Measurements from ENCODE around the gene NOX5. TPM values are rescaled to one million over a fixed set of nuclear protein-coding genes. Genes with fewer than 3 reads are reported as not detected.

NOX5 gene
- total and polyA plus RNA-seq, 4 donors: 0.18 to 0.23 (median 0.19) TPM; not detected in 1

- intact Hi-C loops (cut with DNase I): loop anchor here in 1 of 2 donors (5.0 kb wide), 1 partner anchor 45 kb away; no protein-coding TSS in a partner anchor
- no peaks in the 10 kb centered on the region for H3K9me3 ChIP-seq (ENCODE audit: control insufficient read depth, low read length)
- ATAC-seq (ENCODE audit: low FRiP score) (peak; percentile 40), DNase-seq (no peak)
- 43 to 54% methylated on average over 3 of the region's 3 CpGs for WGBS, 2 donors
- no peaks in the 10 kb centered on the region for H3K4me1 ChIP-seq (ENCODE audit: control insufficient read depth in 1 of 2, insufficient read depth in 2 of 2, low read length in 2 of 2)
- H3K4me3 ChIP-seq (ENCODE audit: low read length in 2 of 2): no peak overlapping the region
- H3K36me3 ChIP-seq (ENCODE audit: control insufficient read depth in 1 of 2, insufficient read depth in 2 of 2, low read length in 1 of 2): no peaks in the 10 kb centered on the region
- no peaks in the 10 kb centered on the region for H3K27me3 ChIP-seq (ENCODE audit: control insufficient read depth in 1 of 2, insufficient read depth in 2 of 2, low read length in 1 of 2)
- H3K27ac ChIP-seq (ENCODE audit: low read depth in 1 of 2, low read length in 2 of 2): no peak overlapping the region
These were observed 68.1 kb downstream of the NOX5 start for GRCh38 chr15:69082554-69082953.

- no peak overlapping the region for H3K27ac ChIP-seq (ENCODE audit: low read depth in 1 of 2, low read length in 2 of 2)
- H3K4me1 ChIP-seq (ENCODE audit: control insufficient read depth in 1 of 2, insufficient read depth in 2 of 2, low read length in 2 of 2): no peaks in the 10 kb centered on the region
- H3K9me3 ChIP-seq (ENCODE audit: control insufficient read depth, low read length): no peaks in the 10 kb centered on the region
- DNase-seq (no peak), ATAC-seq (ENCODE audit: low FRiP score) (no peak)
- no peaks in the 10 kb centered on the region for H3K36me3 ChIP-seq (ENCODE audit: control insufficient read depth in 1 of 2, insufficient read depth in 2 of 2, low read length in 1 of 2)
- WGBS, 2 donors: 88 to 96% methylated on average over 2 of the region's 2 CpGs
- no peaks in the 10 kb centered on the region for H3K27me3 ChIP-seq (ENCODE audit: control insufficient read depth in 1 of 2, insufficient read depth in 2 of 2, low read length in 1 of 2)
- no peak overlapping the region for H3K4me3 ChIP-seq (ENCODE audit: low read length in 2 of 2)
- intact Hi-C loops (cut with DNase I): loop anchor here in 1 of 2 donors (5.0 kb wide), 1 partner anchor 47 kb away; no protein-coding TSS in a partner anchor
These were observed 70.0 kb downstream of the NOX5 start for GRCh38 chr15:69084404-69085030.

- Histone ChIP-seq H3K4me3 (ENCODE audit: low read length in 2 of 2) (no peak overlapping the region), H3K9me3 (ENCODE audit: control insufficient read depth, low read length) (no peaks in the 10 kb centered on the region), H3K27me3 (ENCODE audit: control insufficient read depth in 1 of 2, insufficient read depth in 2 of 2, low read length in 1 of 2) (no peaks in the 10 kb centered on the region), H3K27ac (ENCODE audit: low read depth in 1 of 2, low read length in 2 of 2) (no peak overlapping the region), H3K4me1 (ENCODE audit: control insufficient read depth in 1 of 2, insufficient read depth in 2 of 2, low read length in 2 of 2) (no peaks in the 10 kb centered on the region), H3K36me3 (ENCODE audit: control insufficient read depth in 1 of 2, insufficient read depth in 2 of 2, low read length in 1 of 2) (no peaks in the 10 kb centered on the region)
- DNase-seq: no peak
- 61 to 67% methylated on average over 5 of the region's 5 CpGs for WGBS, 2 donors
- intact Hi-C loops (cut with DNase I): no loop called here
- ATAC-seq (ENCODE audit: low FRiP score): no peak
These were observed 71.0 kb downstream of the NOX5 start for GRCh38 chr15:69085325-69086081.

- ATAC-seq (ENCODE audit: low FRiP score): no peak
- H3K36me3 ChIP-seq (ENCODE audit: control insufficient read depth in 1 of 2, insufficient read depth in 2 of 2, low read length in 1 of 2): no peaks in the 10 kb centered on the region
- H3K27ac ChIP-seq (ENCODE audit: low read depth in 1 of 2, low read length in 2 of 2): no peak overlapping the region
- no peak overlapping the region for H3K4me3 ChIP-seq (ENCODE audit: low read length in 2 of 2)
- no peaks in the 10 kb centered on the region for H3K27me3 ChIP-seq (ENCODE audit: control insufficient read depth in 1 of 2, insufficient read depth in 2 of 2, low read length in 1 of 2)
- 78 to 82% methylated on average over 14 of the region's 14 CpGs for WGBS, 2 donors
- no peaks in the 10 kb centered on the region for H3K4me1 ChIP-seq (ENCODE audit: control insufficient read depth in 1 of 2, insufficient read depth in 2 of 2, low read length in 2 of 2)
- no peak for DNase-seq
- H3K9me3 ChIP-seq (ENCODE audit: control insufficient read depth, low read length): no peaks in the 10 kb centered on the region
- intact Hi-C loops (cut with DNase I): no loop called here
These were observed 72.1 kb downstream of the NOX5 start for GRCh38 chr15:69086427-69087204.

- ATAC-seq (ENCODE audit: low FRiP score): no peak
- H3K27ac ChIP-seq (ENCODE audit: low read depth in 1 of 2, low read length in 2 of 2): no peak overlapping the region
These were observed 73.0 kb downstream of the NOX5 start for GRCh38 chr15:69087366-69087976.

GRCh38 chr15:69088300-69088965 lies 73.9 kb downstream of the NOX5 start:
- no peaks in the 10 kb centered on the region for H3K36me3 ChIP-seq (ENCODE audit: control insufficient read depth in 1 of 2, insufficient read depth in 2 of 2, low read length in 1 of 2)
- WGBS, 2 donors: 55 to 67% methylated on average over 10 of the region's 10 CpGs
- intact Hi-C loops (cut with DNase I): loop anchor here in 1 of 2 donors (1.0 kb wide), 1 partner anchor 21 kb away; no protein-coding TSS in a partner anchor
- no peak overlapping the region for H3K4me3 ChIP-seq (ENCODE audit: low read length in 2 of 2)
- H3K9me3 ChIP-seq (ENCODE audit: control insufficient read depth, low read length): no peaks in the 10 kb centered on the region
- no peak overlapping the region for H3K27ac ChIP-seq (ENCODE audit: low read depth in 1 of 2, low read length in 2 of 2)
- ATAC-seq (ENCODE audit: low FRiP score) (no peak), DNase-seq (no peak)
- no peaks in the 10 kb centered on the region for H3K27me3 ChIP-seq (ENCODE audit: control insufficient read depth in 1 of 2, insufficient read depth in 2 of 2, low read length in 1 of 2)
- H3K4me1 ChIP-seq (ENCODE audit: control insufficient read depth in 1 of 2, insufficient read depth in 2 of 2, low read length in 2 of 2): no peaks in the 10 kb centered on the region

More at GRCh38 chr15:69087366-69087976, 73.0 kb downstream of the NOX5 start:
- Histone ChIP-seq H3K4me3 (ENCODE audit: low read length in 2 of 2) (no peak overlapping the region), H3K36me3 (ENCODE audit: control insufficient read depth in 1 of 2, insufficient read depth in 2 of 2, low read length in 1 of 2) (no peaks in the 10 kb centered on the region), H3K4me1 (ENCODE audit: control insufficient read depth in 1 of 2, insufficient read depth in 2 of 2, low read length in 2 of 2) (no peaks in the 10 kb centered on the region), H3K27me3 (ENCODE audit: control insufficient read depth in 1 of 2, insufficient read depth in 2 of 2, low read length in 1 of 2) (no peaks in the 10 kb centered on the region), H3K9me3 (ENCODE audit: control insufficient read depth, low read length) (no peaks in the 10 kb centered on the region)
- WGBS, 2 donors: 89 to 91% methylated on average over 5 of the region's 5 CpGs
- intact Hi-C loops (cut with DNase I): no loop called here
- DNase-seq: no peak

GRCh38 chr15:69089258-69089657 lies 74.8 kb downstream of the NOX5 start:
- Histone ChIP-seq H3K9me3 (ENCODE audit: control insufficient read depth, low read length) (no peaks in the 10 kb centered on the region), H3K27ac (ENCODE audit: low read depth in 1 of 2, low read length in 2 of 2) (no peak overlapping the region), H3K36me3 (ENCODE audit: control insufficient read depth in 1 of 2, insufficient read depth in 2 of 2, low read length in 1 of 2) (no peaks in the 10 kb centered on the region), H3K4me3 (ENCODE audit: low read length in 2 of 2) (no peak overlapping the region), H3K27me3 (ENCODE audit: control insufficient read depth in 1 of 2, insufficient read depth in 2 of 2, low read length in 1 of 2) (no peaks in the 10 kb centered on the region), H3K4me1 (ENCODE audit: control insufficient read depth in 1 of 2, insufficient read depth in 2 of 2, low read length in 2 of 2) (no peaks in the 10 kb centered on the region)
- no peak for ATAC-seq (ENCODE audit: low FRiP score)
- 81 to 84% methylated on average over 5 of the region's 5 CpGs for WGBS, 2 donors
- intact Hi-C loops (cut with DNase I): no loop called here
- DNase-seq: no peak

Measured in aorta (tissue), 5 donors.